HG02852 (cell line): Measurements from ENCODE around the gene DHRS1.

Experiments
- ATAC-seq: cut with Tn5 transposase; IDR thresholded peaks from one replicate; pipeline ENCODE4 v1.9.1; 2021; ENCODE audit warnings: mild to moderate bottlenecking, moderate library complexity; ENCODE audit not compliant: unreplicated experiment

The DHRS1 gene

DNA sequence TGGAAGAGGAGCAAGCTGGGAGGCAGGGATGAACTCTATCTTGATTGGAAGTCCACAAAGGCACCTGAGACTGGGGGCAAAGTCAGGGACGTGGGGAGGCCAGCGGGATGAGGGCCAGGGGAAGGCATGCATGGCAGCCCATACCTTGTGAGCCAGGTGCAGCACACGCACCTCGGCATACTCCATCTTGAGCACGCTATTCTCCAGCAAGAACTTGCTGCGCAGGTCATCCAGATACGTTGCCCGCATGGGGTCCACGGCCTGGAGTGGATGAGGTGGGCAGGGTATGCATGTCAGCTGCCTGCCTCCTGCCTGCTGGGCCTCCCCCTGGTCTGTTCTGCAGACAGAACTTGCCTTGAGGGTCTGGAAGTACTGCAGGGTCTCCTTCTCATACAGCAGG lies 32.1 kb downstream of the DHRS1 start:
- ATAC-seq: no peak

GRCh38 chr14:24266344-24267244 lies 33.0 kb downstream of the DHRS1 start:
- no peak for ATAC-seq

- no peak for ATAC-seq
These were observed 35.3 kb downstream of the DHRS1 start for GRCh38 chr14:24264298-24264697.

DNA sequence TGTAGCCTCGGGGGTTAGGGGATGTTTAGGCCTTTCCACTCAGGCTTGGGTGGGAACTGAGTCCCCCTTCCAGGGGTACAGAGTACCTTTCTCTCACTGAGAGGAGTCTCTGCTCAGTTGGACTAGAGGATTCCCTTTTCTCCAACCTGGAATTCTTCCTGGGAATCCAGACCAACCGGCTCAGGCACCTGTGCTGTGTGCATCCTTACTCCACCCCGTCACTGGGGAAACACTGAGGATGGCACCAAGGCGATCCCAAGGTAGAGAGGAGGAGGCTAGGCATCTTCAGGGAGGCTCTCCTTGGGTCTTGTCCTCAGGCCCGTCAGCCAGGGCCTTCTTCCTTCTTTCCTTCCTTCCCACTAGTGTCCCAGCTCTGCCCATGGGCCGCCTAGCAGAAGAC lies 35.7 kb downstream of the DHRS1 start:
- ATAC-seq: no peak

DNA sequence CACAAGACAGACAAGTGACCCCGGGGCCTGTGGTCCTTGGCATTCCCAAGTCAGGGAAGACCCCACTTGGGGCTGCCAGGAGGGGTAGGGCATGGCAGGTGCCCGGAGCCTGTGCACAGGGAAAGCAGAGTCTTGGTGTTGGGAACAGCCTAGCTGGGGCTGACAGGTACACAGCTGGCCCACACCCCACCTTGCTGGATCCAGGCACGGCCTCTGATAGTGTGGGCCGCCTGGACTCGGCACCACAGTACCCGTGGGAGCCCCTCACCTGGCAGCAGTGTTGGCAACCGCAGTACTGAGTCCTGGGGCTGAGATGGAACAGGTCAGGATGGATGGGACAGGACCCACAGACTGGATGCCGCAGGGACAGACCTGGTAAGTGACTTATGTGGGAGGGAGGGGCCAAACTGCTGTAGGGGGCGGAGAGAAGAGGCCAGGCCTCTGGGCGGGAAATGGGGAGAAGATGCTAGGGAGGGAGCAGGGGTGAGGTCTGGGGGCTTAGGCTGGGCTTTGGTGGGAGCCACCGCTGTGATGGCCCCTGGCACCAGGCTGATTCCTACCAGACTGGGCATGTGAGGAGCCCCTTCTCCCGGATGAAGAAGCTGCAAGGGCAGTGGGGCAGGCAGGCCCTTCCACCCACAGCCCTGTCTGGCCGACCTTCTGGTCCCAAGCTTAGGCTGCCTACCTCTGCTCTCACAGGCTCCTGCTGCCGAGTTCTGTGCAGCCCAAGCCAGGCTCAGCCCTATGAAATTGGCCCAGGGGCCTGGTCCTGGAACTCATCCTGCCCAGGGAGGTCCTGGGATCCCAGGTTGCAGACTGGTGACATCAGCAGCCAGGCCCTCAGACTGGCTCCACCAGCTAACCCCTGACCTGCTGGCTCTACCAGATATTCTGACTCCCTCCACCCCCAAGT lies 36.5 kb downstream of the DHRS1 start, which contains the start of gene TGM1:
TSS of gene TGM1 (minus strand) at position 357 of the 913 bp plus-strand sequence. CDS start 825 bp downstream, outside the sequence.
- no peak for ATAC-seq

GRCh38 chr14:24261969-24262327 lies 37.6 kb downstream of the DHRS1 start:
- no peak for ATAC-seq

DNA sequence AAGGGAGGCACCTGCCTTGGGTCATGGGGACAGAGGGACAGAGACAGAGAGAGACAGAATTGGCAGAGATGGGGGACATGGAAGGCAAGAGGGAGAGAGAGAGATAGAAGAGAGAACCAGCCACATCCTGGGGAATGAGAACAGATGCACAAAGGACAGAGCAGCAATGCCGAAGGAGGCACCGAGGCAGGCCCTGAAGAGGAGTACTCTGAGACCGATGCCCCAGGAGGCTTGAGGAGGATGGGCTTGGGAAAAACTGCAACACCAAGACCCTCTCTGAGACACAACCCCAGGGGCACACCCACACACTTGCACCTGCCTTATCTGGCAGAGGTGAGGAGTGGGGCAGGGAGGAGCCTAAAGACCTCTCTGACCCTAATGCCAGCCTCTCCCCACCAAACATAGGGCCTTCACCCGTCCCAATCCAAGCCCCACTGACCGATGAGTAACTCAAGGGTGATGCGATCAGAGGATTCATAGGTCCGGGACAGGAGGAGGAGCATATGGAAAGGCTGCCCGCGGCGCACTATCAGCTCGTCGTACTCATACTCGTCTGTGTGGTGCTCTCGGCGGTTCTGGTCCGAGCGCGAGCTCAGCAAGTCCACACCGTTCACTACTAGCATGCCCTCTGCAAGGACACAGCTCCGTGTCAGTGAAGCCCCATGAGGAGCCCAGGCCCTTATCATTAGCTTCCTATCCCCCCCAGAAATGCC lies 38.2 kb downstream of the DHRS1 start:
- ATAC-seq: no peak

DNA sequence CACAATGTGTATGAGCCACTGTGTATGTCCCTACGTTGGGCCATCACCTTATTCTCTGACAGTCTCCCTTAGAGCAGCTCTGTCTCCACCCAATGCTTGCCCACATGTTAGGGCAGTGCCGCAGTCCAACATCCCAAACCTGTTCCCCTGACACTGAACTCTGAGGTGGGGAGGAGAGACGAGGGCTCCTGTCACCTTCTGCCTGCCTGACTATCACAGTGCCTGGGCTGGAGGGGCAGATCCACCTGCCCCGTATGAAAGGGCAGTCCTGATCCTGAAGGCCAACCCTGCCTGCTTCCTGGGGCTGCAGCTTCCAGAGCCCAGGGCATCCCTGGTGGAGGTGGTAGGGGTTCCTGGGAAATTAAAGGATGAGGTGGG lies 38.8 kb downstream of the DHRS1 start:
- no peak for ATAC-seq

DNA sequence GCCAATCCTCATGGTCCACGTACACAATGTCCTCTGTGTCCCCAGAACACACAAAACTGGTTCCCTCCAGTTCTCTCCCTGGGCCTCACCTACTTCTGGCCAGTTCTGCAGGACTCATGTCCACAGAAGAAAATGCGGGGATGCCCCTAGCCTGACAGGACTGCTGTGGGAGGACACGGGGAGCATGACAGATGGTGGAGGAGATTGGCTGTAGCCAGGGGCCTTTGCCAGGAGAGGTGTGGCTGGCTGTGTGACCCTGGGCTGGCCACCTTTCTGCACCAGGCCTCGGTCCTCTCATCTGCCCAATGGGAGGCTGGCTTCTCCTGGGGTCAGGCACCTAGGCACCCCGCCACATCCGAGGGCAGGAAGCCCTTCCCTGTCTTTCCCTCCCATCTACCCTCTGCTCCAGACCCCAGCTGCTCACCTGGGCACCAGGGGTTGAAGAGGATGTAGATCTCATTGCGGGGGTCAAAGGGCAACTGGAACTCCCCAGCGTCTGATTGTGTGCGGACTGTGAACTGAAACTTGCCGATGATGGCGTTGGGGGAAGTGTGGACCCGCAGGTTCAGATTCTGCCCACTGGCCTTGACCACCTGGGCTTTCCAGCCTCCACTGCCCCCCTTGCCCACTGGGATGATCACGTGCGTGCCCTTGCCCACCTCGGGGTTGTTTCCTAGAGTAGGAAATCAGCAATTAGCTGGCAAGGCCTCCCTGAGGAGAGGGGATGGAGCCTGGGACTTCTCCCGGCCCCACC lies 39.4 kb downstream of the DHRS1 start:
- ATAC-seq: no peak

DNA sequence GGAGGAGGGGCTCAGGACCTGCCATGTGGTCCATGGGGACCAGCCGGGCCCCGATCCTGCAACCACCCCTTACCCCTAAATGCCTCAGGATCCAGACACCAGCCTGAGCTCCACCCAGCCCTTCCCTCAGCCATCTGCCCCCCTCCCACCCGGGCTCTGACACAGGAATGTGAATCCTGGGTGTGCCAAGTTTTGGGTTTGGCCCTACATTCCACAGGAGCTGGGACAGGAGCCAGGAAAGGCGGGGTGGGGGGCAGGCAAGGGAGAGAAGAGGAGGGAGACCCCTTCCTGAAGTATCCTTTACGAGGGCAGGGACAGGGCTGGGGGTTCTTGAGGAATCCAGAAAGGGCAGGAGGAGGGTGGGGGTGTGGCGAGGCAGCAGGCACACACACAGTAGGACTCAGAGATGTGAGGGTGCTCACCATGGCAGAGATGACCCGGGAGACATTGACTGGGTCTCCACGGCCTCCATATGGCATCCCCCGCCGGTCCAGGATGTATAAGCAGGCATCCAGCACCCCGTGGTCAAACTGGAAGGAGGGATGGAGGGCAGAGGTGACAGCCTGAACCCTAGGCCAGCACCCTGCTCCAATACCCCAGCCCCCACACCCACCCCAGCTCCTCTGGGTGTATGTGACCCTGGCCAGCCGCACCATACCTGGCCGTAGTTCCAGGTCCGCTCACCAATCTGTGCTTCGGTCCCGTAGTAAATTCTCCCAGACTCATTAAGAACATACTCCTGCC lies 40.1 kb downstream of the DHRS1 start:
- ATAC-seq: no peak

DNA sequence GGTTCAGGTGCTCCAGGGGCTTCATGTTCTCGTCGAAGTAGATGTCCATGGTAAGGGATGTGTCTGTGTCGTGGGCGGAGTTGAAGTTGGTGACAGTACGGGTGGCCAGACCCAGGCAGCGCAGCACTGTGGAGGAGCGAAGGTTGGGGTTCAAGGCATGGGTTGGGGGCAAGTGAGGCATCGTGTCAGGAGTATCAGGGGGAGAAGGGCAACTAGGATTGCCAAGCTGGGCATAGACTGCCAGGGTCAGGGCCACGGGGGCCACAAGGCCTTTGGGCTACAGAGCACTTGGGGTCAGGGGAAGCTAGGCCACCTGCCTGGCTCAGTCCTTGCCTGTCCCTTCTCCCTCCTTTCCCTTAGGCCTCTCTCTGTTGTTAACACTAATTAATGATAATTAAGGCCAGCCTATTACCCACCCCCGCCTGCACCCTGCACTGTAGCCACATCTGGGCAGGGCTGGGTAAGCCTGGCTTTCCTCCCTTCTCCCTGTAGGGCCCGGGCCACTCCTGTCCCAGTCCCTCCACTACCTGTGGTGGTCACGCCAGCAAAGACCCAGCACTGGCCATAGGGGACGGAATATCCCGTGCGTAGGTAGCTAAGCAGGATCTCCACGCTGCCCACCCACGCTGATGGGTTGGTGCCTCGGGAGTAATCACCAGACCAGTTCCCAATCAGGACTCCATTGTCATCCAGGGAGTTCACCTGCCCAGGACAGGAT lies 40.9 kb downstream of the DHRS1 start:
- no peak for ATAC-seq

- no peak for ATAC-seq
These were observed 41.5 kb downstream of the DHRS1 start for GRCh38 chr14:24258119-24258518.

DNA sequence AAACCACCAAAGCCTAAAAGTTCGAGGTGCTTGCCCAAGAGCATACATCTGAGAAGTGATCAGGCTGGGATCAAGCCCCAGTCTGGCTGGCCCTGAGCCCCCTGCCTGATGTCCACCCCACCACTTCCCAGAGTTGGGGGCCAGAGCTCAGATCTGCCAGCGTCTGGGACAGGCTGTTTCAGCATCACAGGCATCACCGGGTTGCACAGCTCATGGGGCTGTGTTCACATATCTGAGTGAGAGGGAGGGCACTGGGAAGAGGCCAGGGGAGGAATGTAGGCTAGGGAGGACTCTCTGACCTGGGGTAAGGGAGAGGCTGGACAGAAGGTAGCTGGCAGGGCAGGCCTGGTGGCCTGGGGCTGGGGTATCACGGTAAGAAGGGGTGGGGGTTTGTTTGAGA lies 42.6 kb downstream of the DHRS1 start:
- no peak for ATAC-seq

- no peak for ATAC-seq
These were observed 43.5 kb downstream of the DHRS1 start for GRCh38 chr14:24255931-24256711.

GRCh38 chr14:24255438-24255837 lies 44.1 kb downstream of the DHRS1 start:
- no peak for ATAC-seq

DNA sequence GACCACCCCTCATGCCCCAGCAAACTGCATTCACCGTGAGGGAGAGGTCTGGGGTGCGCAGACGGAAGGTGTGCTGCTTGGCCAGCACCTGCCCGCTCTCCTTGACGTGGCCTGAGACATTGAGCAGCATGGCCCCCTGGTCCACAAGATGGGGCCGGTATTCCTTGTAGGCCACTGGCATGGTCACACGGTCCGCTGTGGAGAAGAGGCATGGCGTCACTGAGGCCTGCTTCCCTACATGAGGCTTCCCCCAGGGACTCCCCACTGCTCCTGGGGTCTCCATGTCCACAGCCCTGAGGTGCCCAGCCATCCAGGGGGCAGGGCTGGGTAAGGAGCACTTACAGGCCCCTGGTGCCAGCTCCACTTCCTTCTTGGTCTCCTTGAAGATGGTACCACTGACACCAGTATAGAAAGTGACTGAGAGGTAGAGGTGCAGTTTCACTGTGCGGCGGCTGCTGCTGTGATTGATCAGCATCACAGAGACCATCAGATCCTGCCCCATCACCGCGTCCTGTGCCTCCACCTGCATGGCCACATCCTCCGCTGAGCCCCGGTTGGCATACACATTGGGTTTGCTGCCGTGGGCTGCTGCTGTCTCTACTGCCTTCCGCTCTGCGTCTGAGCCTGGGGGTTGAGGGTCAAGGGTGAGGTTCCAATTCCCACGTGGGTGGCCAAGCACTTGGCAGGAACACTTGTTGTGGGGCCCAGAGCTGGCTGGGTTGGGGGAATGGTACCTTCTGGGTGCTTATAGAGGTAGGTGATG lies 44.8 kb downstream of the DHRS1 start:
- no peak for ATAC-seq

GRCh38 chr14:24253936-24254335 lies 45.6 kb downstream of the DHRS1 start:
- no peak for ATAC-seq
